ENCODE data around the gene NOP10.

The NOP10 gene

DNA sequence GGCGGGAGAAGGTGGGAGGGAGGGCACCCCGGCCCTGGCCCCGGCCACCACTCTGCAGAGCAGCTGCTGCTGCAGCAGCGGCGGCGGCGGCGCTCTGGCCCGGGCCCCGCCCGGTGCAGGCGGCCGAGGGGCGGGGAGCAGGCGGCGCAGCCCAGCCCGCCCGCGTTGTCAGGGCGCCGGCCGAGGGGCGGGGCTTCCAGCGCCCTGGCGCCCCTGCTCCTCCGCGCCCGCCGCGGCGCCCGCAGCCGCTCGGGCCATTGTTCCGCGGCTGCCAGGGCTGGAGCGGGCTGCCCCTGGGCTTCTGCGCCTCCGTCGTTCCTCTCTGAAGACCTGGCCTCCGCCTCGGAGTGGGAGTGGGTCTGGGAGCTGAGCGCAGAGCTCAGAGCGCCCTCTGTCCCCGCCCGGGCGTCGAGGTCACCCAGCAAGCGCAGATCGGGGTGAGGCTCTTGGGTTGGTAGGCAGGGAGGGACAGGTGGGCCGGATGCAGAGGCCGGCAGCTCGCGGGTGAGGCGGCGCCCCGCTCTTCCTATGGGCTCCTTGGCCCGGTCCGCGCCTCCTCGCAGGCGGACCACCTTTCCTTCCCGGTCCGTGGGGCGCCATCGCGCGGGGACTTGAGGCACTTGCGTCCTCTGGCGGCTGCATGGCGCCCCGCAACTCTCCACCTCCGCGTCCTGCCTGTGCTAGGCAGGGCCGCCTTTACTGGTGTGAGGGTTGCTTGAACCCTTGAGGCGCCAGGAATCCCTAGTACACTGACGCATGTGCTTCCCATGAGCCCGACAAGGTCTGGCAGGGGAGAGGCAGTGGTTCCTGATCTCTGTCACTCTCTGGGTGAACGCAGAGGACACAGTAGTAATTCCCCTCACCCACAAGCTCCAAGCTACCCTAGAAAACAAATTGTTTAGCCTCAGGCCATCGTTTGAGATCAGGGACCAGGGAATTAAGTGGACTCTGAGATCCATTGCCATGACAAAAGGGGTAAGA is 24.5 kb upstream of the NOP10 start, which contains the start of gene LPCAT4:
TSS of gene LPCAT4 (minus strand) at position 96 of the 981 bp plus-strand sequence. CDS start 96 bp downstream, outside the sequence.
- DNase-seq (ENCODE audit: low read depth, low spot score): no peak
- WGBS (ENCODE audit: insufficient coverage, insufficient read length): no CpG with 5 or more reads among the region's 80 CpGs

DNA sequence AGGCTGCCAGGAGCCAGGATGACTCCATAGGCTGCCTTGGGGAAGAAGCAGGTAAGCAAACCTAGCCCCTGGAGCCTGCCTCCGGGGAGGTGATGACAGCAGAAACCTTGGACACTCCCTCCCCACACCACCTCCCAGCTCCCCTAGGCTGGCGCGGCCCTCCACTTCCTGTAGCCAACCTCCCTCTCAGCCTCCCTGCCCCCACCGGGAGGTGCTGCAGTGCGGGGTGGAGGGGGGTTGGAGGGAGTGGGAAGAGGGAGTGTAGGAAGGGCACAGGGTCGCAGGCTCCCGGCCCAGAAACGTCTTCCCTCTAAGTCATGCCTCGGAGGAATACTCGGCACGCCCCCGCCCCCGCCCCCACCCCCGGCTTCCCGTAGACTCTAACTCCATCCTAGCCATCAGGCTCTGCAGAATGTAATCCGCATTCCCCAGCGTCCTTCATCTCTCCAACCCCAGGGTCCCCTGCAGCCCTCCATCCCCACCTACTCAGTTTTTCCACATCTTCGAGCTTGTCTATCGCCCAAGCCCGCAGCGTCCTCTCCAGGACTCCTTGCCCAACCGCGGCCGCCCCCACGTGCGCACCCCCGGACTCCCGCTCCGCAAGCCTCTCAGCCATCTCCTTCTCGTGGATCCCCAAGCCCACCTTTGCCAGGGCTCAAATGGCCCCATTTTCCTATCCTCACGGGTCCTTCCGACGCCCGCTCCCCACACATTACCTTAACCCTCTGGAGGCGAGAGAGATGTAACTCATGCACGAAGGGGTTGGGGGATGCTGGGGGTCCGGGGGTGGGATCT is 23.5 kb upstream of the NOP10 start:
- WGBS (ENCODE audit: insufficient coverage, insufficient read length): no CpG with 5 or more reads among the region's 37 CpGs
- H3K9me3 ChIP-seq (ENCODE audit: control insufficient read depth, insufficient read depth, low read length): no peaks in the 10 kb centered on the region
- peaks cover 6% of the 10 kb centered on the region; the same call in 1 of the 2 replicates for H3K36me3 ChIP-seq (ENCODE audit: control insufficient read depth, insufficient read depth, low read length)
- no peaks in the 10 kb centered on the region for H3K27me3 ChIP-seq (ENCODE audit: control insufficient read depth, insufficient read depth, low read length)
- no peak overlapping the region for H3K27ac ChIP-seq (ENCODE audit: low read length)
- DNase-seq (ENCODE audit: low read depth, low spot score): no peak
- H3K4me3 ChIP-seq (ENCODE audit: low read length): peak overlapping the region; percentile 80
- peaks cover 2% of the 10 kb centered on the region; the same call in 1 of the 2 replicates for H3K4me1 ChIP-seq (ENCODE audit: control insufficient read depth, insufficient read depth, low read length)

More for the DNA sequence above, 24.5 kb upstream of the NOP10 start, which contains the start of gene LPCAT4:
- Histone ChIP-seq H3K27me3 (ENCODE audit: control insufficient read depth, insufficient read depth, low read length) (no peaks in the 10 kb centered on the region), H3K4me3 (ENCODE audit: low read length) (peak within 1 kb of the TSS; percentile 80), H3K4me1 (ENCODE audit: control insufficient read depth, insufficient read depth, low read length) (peaks cover 2% of the 10 kb centered on the region; the same call in 1 of the 2 replicates), H3K9me3 (ENCODE audit: control insufficient read depth, insufficient read depth, low read length) (no peaks in the 10 kb centered on the region), H3K36me3 (ENCODE audit: control insufficient read depth, insufficient read depth, low read length) (peaks cover 4% of the 10 kb centered on the region; the same call in 1 of the 2 replicates), H3K27ac (ENCODE audit: low read length) (no peak within 1 kb of the TSS)

DNA sequence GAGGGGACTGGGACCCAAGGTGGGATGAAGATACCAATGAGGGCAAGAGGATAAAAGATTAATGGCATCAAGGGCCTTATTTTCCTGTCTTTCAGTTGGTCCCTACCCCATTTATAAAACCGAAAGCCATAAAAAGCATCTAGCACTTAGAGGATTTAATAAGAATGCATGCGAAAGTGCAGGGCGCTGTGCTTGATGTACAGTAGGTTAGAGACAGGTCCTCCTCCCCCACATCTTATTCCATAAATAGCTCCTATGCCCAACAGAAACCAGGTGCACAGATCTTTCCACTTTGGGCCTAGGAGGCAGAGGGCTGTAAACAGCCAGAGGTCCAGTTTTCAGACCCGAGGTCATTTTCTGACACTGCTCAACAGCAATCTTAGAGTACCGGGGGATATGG is 22.9 kb upstream of the NOP10 start:
- WGBS (ENCODE audit: insufficient coverage, insufficient read length): no CpG with 5 or more reads among the region's 5 CpGs
- H3K4me1 ChIP-seq (ENCODE audit: control insufficient read depth, insufficient read depth, low read length): peaks cover 2% of the 10 kb centered on the region; the same call in 1 of the 2 replicates

DNA sequence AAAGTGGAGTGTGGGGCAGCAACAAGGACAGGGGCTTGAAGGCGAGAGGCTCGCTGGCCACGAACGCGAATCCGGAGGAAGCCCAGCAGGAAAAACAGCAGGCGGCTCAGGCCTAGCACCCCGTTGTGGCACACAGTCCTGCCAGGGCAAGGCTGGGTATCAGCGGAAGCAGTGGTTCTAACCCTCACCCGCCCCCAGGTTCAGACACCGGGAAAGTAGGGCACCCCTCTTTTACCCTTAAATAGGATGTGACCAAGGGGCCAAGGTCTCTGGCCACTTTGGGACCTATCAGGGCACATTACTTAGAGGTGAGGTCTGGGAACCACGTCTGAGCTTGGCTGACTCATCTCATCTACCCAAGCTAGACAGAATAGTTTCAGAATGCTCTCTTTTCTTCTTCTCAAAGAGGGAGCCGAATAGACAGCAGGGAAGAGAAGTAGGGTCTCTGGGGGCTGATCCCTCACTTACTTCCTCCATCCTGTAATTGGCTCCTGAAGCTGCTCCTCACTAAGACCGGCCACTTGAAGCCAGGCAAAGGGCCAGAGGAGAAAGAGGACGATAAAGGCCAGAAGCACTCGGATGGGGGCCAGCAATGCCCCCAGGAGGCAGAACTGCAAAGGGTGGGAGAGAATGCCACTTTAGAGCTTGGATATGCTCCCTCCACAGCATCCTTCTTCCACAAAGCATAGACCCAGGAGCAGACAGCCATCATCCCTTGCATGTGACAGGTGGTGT is 22.3 kb upstream of the NOP10 start:
- H3K4me3 ChIP-seq (ENCODE audit: low read length): no peak overlapping the region
- no peaks in the 10 kb centered on the region for H3K27me3 ChIP-seq (ENCODE audit: control insufficient read depth, insufficient read depth, low read length)
- H3K27ac ChIP-seq (ENCODE audit: low read length): no peak overlapping the region
- peaks cover 2% of the 10 kb centered on the region; the same call in 1 of the 2 replicates for H3K4me1 ChIP-seq (ENCODE audit: control insufficient read depth, insufficient read depth, low read length)
- peaks cover 10% of the 10 kb centered on the region; the same call in 1 of the 2 replicates for H3K36me3 ChIP-seq (ENCODE audit: control insufficient read depth, insufficient read depth, low read length)
- no peaks in the 10 kb centered on the region for H3K9me3 ChIP-seq (ENCODE audit: control insufficient read depth, insufficient read depth, low read length)
- no CpG with 5 or more reads among the region's 16 CpGs for WGBS (ENCODE audit: insufficient coverage, insufficient read length)
- no peak for DNase-seq (ENCODE audit: low read depth, low spot score)

More for the DNA sequence above, 22.9 kb upstream of the NOP10 start:
- H3K4me3 ChIP-seq (ENCODE audit: low read length): peak overlapping the region; percentile 80; the same call in 1 of the 2 replicates
- H3K27me3 ChIP-seq (ENCODE audit: control insufficient read depth, insufficient read depth, low read length): no peaks in the 10 kb centered on the region
- no peak for DNase-seq (ENCODE audit: low read depth, low spot score)
- H3K36me3 ChIP-seq (ENCODE audit: control insufficient read depth, insufficient read depth, low read length): peaks cover 10% of the 10 kb centered on the region; the same call in 1 of the 2 replicates
- H3K9me3 ChIP-seq (ENCODE audit: control insufficient read depth, insufficient read depth, low read length): no peaks in the 10 kb centered on the region
- no peak overlapping the region for H3K27ac ChIP-seq (ENCODE audit: low read length)

DNA sequence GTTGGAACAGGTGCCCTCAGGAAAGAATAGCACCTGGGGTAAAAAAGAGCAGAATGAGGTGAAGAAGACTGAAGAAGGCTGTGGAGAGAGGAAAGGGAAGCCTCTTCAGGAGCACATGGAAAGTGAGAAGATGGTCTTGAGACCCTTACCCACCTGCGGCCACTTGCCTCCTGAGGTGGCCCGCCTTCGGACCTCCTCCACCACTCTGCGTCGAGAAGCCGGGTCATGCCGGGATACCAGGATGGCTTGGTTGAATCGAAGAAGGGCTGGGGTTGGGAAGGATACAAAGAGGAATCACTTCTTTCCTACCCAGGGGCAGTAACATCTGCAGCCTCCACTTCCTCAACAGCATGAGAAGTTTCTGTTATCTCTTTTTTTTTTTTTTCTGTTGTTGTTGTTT is 21.1 kb upstream of the NOP10 start:
- no peak overlapping the region for H3K27ac ChIP-seq (ENCODE audit: low read length)
- no CpG with 5 or more reads among the region's 8 CpGs for WGBS (ENCODE audit: insufficient coverage, insufficient read length)
- DNase-seq (ENCODE audit: low read depth, low spot score): no peak
- no peak overlapping the region for H3K4me3 ChIP-seq (ENCODE audit: low read length)
- peaks cover 2% of the 10 kb centered on the region; the same call in 1 of the 2 replicates for H3K4me1 ChIP-seq (ENCODE audit: control insufficient read depth, insufficient read depth, low read length)
- no peaks in the 10 kb centered on the region for H3K9me3 ChIP-seq (ENCODE audit: control insufficient read depth, insufficient read depth, low read length)
- H3K27me3 ChIP-seq (ENCODE audit: control insufficient read depth, insufficient read depth, low read length): no peaks in the 10 kb centered on the region
- peaks cover 15% of the 10 kb centered on the region; the same call in 1 of the 2 replicates for H3K36me3 ChIP-seq (ENCODE audit: control insufficient read depth, insufficient read depth, low read length)

DNA sequence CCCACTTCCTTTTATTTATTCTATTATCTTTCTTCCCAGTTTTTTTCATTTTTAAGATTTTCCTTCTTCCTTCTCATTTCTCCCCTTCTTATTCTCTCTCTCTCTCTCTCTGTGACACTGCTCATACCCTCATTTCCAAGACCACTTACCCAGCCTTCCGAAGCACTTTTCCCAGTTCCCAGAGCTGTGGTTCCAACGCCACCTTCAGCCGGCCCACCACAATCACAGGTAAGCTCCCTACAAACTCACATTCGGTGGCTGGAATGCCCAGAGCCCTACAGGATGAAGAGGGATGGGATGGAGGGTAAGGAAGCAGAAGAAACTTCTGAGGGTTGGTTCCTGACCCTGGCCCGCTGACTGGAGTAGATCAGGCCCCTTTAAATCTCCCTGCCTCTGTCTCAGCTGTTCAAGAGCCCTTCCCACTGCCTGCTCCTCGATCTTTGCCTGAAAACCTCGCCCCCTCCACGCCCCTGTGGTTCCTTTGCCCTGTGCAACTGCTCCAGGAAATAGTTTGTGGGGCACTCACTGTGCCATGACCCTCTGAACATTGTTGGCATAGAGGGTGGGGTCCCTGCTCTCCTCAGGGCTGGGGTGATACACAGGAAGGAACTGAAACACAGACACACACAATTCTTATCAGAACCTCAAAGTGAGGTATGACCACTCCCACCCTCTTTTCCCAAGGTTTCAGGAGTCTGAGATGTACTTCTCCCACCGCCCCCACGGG is 19.3 kb upstream of the NOP10 start:
- Histone ChIP-seq H3K27ac (ENCODE audit: low read length) (no peak overlapping the region), H3K27me3 (ENCODE audit: control insufficient read depth, insufficient read depth, low read length) (no peaks in the 10 kb centered on the region), H3K36me3 (ENCODE audit: control insufficient read depth, insufficient read depth, low read length) (peaks cover 15% of the 10 kb centered on the region; the same call in 1 of the 2 replicates), H3K9me3 (ENCODE audit: control insufficient read depth, insufficient read depth, low read length) (no peaks in the 10 kb centered on the region), H3K4me3 (ENCODE audit: low read length) (no peak overlapping the region), H3K4me1 (ENCODE audit: control insufficient read depth, insufficient read depth, low read length) (peaks cover 2% of the 10 kb centered on the region; the same call in 1 of the 2 replicates)
- no CpG with 5 or more reads among the region's 10 CpGs for WGBS (ENCODE audit: insufficient coverage, insufficient read length)
- no peak for DNase-seq (ENCODE audit: low read depth, low spot score)

DNA sequence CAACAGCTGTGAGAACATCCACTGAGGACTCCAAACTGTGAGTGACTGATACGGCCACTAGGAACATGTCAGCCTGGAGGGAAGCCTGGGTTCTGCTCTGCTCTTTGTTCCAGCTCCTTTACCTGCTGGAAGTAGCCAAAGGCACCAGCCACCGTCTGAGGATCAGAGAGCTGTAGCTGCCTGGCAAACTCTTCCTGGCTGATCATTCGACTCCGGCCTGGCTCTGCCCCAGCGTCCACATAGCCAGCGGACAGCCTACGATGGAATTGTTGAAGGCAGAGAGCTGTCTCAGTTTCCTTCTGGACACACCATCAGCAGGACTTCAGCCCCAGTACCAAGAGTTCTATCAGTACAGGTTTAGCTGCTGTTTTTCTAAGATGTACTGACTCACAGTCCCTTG is 18.3 kb upstream of the NOP10 start:
- H3K27me3 ChIP-seq (ENCODE audit: control insufficient read depth, insufficient read depth, low read length): no peaks in the 10 kb centered on the region
- H3K27ac ChIP-seq (ENCODE audit: low read length): no peak overlapping the region
- H3K9me3 ChIP-seq (ENCODE audit: control insufficient read depth, insufficient read depth, low read length): no peaks in the 10 kb centered on the region
- DNase-seq (ENCODE audit: low read depth, low spot score): no peak
- no CpG with 5 or more reads among the region's 7 CpGs for whole genome bisulfite sequencing (ENCODE audit: insufficient coverage, insufficient read length)
- H3K4me1 ChIP-seq (ENCODE audit: control insufficient read depth, insufficient read depth, low read length): peaks cover 2% of the 10 kb centered on the region; the same call in 1 of the 2 replicates
- no peak overlapping the region for H3K4me3 ChIP-seq (ENCODE audit: low read length)
- peaks cover 15% of the 10 kb centered on the region; the same call in 1 of the 2 replicates for H3K36me3 ChIP-seq (ENCODE audit: control insufficient read depth, insufficient read depth, low read length)

DNA sequence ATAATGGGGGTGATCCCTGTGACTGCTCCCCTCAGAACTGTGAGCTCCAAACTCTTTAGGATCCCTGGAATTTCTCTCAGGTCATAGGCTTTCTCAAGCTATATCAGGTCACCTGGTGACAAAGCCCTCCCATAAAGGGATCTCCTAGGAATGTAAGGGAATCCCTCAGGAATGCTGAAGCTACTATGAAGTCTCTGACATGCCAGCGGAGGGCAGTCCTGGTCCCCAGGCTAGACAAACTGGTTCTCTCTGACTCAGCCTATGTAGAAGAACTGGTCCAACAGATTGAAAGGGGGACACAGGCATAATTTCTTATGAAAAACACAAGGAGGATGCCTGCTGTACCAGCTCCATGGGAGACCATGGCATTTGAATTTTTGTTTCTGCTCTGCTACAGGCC is 17.4 kb upstream of the NOP10 start:
- H3K9me3 ChIP-seq (ENCODE audit: control insufficient read depth, insufficient read depth, low read length): no peaks in the 10 kb centered on the region
- DNase-seq (ENCODE audit: low read depth, low spot score): no peak
- H3K27ac ChIP-seq (ENCODE audit: low read length): no peak overlapping the region
- no CpG with 5 or more reads among the region's 1 CpG for WGBS (ENCODE audit: insufficient coverage, insufficient read length)
- no peaks in the 10 kb centered on the region for H3K27me3 ChIP-seq (ENCODE audit: control insufficient read depth, insufficient read depth, low read length)
- H3K4me1 ChIP-seq (ENCODE audit: control insufficient read depth, insufficient read depth, low read length): peaks cover 2% of the 10 kb centered on the region; the same call in 1 of the 2 replicates
- H3K4me3 ChIP-seq (ENCODE audit: low read length): no peak overlapping the region
- H3K36me3 ChIP-seq (ENCODE audit: control insufficient read depth, insufficient read depth, low read length): peaks cover 15% of the 10 kb centered on the region

DNA sequence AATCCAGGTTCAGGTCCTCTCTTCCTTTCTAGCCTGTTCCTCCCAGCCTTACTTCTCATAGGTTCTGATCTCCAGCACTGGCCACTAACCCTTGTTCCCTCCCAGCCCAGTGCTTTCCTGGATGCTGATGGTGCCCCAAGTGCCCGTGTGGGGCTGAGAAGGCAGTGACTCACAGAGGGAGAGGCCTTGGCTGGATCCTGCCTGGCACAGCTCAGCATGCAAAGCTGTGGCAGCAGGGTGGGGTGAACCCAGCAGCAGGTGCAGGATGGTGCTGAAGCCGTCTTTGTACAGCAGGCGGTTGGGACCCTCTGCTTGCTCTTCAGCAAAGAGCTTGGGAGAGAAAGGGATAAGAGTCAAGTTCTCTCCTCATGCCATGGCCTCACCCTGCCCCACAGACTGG is 16.5 kb upstream of the NOP10 start:
- Histone ChIP-seq H3K27ac (ENCODE audit: low read length) (no peak overlapping the region), H3K4me3 (ENCODE audit: low read length) (no peak overlapping the region), H3K9me3 (ENCODE audit: control insufficient read depth, insufficient read depth, low read length) (no peaks in the 10 kb centered on the region), H3K4me1 (ENCODE audit: control insufficient read depth, insufficient read depth, low read length) (no peaks in the 10 kb centered on the region), H3K36me3 (ENCODE audit: control insufficient read depth, insufficient read depth, low read length) (peaks cover 18% of the 10 kb centered on the region), H3K27me3 (ENCODE audit: control insufficient read depth, insufficient read depth, low read length) (no peaks in the 10 kb centered on the region)
- DNase-seq (ENCODE audit: low read depth, low spot score): no peak
- no CpG with 5 or more reads among the region's 3 CpGs for WGBS (ENCODE audit: insufficient coverage, insufficient read length)

Measured in iPS DF 6.9 (cell line).